CD4-positive, alpha-beta T cell treated with Interleukin-12 subunit alpha and Interleukin-12 subunit beta, for 1 hour (primary cell): ENCODE data around the gene ZAR1.
"Not testable (repeated sequence)": the region's sequence is repeated elsewhere in the genome, so short reads cannot be mapped to it uniquely, and the experiment has no call there.

Source experiments
- DNase-seq: peaks from one replicate; pipeline ENCODE4 v3.0.0-alpha.2; 2020

ZAR1 gene, protein sequence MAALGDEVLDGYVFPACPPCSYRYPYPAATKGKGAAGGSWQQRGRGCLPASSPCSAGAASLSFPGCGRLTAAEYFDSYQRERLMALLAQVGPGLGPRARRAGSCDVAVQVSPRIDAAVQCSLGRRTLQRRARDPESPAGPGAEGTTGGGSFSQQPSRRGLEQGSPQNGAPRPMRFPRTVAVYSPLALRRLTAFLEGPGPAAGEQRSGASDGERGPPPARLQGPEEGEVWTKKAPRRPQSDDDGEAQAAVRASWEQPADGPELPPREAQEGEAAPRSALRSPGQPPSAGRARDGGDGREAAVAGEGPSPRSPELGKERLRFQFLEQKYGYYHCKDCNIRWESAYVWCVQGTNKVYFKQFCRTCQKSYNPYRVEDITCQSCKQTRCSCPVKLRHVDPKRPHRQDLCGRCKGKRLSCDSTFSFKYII

DNA sequence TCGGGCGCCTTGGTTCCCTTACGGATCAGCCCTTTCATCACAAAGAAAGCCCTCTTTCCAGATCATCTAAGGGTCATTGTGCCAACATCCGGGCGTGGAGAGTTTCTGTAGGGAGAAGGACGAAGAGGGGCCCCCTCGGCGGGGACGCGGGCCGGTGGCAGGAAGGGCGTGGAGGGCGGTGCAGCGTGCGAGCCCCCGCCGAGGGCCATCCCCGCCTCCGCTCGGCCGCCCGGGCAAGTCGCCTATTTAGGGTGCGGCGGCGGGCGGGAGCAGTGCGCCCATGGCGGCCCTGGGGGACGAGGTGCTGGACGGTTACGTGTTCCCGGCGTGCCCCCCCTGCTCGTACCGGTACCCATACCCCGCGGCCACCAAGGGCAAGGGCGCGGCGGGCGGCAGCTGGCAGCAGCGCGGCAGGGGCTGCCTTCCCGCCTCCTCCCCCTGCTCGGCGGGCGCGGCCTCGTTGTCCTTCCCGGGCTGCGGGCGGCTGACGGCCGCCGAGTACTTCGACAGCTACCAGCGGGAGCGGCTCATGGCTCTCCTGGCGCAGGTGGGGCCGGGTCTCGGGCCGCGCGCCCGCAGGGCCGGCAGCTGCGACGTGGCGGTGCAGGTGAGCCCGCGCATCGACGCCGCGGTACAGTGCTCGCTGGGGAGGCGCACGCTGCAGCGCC, at the start of gene ZAR1:
ZAR1 (plus strand) TSS at position 241 of the 668 bp plus-strand sequence; CDS start at position 281, 40 bp downstream.
- no peak for DNase-seq

DNA sequence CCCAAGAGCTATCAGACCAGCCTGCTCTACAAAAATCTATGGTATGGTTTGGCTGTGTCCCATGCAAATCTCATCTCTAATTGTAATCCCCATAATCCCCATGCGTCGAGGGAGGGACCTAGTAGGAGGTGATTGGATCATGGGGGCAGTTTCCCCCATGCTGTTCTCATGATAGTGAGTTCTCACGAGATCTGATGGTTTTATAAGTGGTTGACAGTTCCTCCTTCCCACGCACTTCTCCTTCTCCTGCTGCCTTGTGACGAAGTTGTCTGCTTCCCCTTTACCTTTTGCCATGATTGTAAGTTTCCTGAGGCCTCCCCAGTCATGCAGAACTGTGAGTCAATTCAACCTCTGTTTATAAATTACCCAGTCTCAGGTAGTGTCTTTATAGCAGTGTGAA, 49.1 kb upstream of the ZAR1 start:
- DNase-seq, result not testable (repeated sequence)

DNA sequence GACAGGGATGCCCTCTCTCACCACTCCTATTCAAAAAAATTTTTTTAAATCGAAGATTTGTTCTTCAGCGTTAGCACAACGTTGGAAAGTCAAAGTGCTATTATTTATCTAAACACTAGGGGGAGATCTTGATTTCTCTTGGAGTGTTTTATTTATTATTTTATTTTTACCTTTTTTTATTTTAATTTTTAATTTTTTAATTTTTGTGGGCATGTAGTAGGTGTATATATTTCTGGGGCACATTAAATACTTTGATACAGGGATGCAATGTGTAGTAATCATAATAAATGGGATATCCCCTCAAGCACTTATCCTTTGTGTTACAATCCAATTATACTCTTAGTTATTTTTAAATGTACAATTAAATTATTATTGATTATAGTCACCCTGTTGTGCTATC, 44.3 kb upstream of the ZAR1 start:
- DNase-seq, result peak; percentile 21

DNA sequence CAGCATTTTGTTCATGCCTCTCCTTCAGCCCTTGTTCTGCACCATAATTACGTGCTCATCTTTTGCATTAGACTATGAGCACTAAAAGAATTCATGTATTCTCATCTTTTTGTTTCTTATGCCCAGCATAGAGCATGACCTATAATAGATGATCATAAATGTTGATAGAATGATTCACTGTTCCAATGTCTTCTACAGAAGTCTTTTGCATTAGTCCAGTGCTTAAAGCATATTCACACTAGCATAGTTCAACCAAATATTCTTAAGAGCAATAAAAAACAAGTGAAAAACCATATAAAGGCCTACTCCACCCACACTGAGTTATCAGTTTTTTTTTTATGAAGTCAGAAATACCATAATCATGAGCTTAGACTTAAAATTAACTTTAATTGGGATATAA, 43.4 kb upstream of the ZAR1 start:
- no peak for DNase-seq

DNA sequence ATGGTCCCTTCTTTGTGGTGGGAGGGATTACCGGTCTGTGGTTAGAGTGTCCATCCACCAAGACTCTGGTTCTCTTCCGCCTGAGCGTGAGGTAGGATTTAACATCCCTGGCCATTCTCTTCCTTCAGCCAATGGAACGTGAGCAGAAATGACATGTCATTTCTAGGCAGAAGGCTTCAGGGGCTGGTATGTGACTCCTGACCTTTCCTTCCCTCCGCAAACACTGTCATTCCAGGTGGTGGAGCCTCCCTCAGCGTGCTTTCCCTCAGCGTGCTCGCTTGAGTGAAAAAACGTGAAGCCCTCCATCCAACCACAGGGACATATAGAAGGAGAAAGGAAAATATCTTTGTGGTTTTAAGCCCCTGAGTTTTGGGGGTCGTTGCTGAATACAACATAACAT, 40.9 kb upstream of the ZAR1 start:
- no peak for DNase-seq

DNA sequence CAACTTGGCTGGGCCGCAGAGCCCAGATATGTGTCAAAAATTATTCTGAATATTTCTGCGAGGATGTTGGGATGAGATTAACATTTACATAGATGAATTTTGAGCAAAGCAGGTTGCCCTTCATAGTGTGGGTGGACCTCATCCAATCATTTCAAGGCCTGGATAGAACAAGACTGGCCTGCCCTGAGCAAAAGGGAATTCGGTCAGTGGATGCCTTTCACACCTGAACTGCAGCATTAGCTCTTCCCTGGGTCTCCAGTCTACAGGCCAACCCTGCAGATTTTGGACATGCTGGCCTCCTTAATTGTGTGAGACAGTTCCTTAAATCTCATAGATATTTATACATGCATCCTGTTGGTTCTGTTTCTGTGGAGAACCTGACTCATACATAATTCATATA, 39.3 kb upstream of the ZAR1 start:
- DNase-seq, result no peak

DNA sequence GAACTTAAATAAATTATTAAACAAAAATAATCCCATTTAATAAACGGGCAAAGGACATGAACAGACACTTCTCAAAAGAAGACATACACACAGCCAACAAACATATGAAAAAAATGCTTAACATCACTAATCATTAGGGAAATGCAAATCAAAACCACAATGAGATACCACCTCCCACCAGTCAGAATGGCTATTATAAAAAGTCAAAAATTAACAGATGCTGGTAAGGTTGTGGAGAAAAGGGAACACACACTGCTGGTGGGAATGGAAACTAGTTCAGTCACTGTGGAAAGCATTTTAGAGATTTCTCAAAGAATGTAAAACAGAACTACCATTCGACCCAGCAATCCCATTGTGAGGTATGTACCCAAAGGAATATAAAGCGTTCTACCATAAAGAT, 38.4 kb upstream of the ZAR1 start:
- DNase-seq, result not testable (repeated sequence)

DNA sequence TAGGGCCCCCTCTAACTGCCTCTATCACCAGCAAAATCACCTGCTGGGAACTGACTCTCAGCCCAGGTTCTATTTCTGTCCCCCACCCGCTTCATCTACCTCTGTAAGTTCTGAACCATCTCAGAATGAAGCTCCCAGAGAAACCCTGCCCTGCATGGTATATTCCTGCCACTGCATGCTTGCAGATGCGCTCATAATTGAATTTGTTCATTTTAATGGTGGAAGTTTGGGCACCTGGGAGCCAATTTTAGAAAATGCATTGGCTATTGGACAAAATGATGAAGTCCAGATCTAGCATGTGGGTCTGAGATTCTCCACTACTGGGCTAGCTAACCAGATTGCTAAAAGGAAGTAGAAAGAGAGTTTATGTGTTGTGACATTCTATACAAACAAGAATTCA, 35.5 kb upstream of the ZAR1 start:
- DNase-seq, result no peak

DNA sequence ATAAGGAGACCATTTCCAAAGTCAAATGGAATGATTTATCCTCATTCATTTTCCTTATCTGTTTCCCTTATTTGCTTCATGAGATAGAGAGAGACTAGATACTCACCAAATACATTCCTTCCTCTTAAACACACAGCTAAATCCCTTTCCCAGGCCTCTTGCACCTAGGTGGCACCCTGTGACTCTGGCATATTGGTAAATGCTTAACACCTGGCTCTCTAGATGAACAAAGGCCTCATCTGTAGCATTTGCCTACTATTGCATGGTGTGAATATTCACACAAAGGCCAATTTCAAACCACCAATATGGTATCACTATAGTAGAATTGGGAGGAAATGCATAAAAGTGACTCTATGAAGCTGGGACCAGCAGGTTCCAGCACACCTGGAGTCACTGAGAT, 29.1 kb upstream of the ZAR1 start:
- DNase-seq, result no peak

DNA sequence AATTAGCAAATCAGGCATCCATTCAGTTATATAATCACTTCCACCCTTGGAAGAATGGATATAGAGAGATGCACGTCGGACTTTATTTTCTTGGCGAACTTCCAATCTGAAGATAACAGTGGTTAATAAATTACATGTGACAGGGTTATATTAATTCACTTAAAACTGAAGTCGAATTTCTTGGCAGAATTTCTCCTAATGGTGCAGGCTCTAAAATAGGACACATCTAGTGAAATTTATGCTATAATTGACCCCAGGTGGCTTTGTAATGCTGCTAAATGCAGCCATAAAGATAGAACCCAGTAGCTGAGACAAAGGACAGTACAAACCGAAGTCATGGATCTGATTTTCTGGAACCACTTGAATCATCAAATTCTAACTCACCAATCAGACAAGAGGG, 27.7 kb upstream of the ZAR1 start:
- DNase-seq, result no peak

DNA sequence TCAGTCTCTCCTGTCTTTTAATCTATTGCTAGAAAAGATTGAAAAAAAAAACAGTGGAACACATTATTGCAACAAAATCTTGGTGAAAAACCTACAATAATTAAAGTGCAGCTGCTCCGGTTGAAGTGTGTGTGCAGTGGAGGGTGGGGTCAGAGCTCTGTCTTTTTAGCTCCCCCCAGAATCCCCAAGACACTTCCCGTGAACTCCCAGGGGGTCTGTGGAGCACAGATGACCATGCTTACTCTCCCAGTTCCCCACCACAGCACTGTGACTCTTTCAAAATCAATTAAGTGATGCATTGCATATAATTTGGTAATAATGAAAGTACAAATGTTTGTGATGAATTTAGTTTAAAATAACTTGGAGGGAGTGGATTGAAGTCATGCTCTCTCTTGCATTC, 22.6 kb upstream of the ZAR1 start:
- DNase-seq, result no peak

DNA sequence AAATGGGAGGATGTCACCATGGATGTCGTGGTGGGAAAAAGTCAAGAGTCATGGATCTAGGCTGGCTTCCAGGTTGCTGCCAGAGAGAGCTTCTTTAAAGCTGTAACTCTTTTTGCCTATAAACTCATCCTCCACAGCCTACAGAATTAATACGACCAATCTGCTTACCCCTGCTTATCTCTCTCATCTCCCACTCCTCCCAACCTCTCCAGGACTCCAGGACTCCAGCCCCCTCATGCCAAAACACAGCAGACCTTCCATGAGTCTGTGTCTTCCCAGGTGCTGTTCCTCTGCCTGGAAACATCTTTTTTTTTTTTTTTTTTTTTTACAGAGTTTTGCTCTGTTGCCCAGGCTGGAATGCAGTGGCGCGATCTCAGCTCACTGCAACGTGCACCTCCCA, 22.2 kb upstream of the ZAR1 start:
- no peak for DNase-seq

DNA sequence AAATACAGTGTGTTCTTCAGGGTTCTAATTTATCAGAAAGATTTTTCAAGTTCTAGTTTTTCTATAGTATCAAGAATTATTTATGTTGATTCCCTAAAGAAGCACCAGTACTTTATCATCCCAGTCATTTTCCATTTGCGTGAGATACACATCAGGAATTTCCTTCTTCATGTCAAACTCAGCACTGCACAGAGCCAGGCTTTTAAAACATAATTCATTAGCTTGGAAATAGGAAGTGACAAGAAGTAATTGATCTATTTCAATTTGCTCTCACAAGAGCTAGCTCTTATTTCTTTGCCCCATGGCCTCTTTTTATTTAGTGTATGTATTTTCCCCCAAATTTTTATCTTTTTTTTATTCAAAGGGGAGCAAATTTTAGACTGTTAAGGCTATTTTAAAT, 19.9 kb upstream of the ZAR1 start:
- no peak for DNase-seq

DNA sequence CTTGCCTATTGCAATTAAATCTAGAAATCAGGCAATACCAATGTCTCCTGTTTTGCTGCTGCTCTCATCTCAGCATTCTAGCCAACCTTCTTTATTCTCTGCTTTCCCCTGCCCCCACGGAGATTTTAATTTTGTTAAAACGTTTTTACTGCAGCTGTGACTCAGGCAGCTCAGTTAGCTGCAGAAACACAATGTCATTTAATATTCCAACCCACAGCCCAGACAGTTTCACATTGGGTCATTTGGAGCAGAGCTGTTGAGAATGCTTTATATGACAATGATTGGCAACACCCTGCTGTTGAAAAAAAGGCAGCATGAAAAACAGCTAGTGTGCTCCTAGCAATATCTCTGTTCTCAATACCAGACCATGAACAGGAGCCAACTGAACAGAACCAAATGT, 19.5 kb upstream of the ZAR1 start:
- no peak for DNase-seq

DNA sequence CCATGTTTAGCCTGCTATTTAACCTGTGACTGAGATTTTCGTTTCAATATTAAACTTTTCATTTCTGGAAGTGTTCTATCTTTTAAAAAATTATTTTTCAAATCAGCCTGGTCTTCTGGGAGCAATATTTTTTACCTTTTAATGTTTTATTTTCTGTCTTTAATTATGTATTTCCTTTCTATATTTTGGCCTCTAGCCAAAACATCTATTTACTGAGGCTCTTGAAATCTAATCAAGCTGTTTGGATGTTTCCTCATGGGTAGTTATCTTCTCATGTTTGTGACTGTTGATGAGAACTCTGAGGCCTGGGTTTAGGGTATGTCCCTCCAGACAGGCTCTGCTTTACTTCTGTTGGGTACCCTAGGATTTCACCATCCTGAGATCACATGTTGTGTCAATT, 17.3 kb upstream of the ZAR1 start:
- DNase-seq, result no peak

DNA sequence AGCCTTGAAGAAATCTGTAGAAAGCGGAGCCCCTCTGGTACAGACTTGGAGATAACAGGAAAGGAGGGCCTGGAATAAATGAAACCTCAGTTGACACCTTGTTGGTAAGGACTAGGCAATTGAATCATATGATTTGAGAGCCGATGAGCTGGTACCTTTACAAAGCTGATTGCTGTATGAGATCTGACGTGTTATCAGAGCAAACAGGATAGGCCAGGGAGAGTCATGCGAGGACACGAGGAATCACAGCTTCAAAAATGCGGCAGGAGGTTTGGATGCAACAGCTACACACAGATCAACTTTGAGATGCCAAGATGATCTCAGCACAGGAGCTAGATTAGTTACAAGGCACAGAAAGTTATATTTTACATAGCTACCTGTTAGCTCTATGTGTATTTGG, 14.3 kb upstream of the ZAR1 start:
- DNase-seq, result no peak

DNA sequence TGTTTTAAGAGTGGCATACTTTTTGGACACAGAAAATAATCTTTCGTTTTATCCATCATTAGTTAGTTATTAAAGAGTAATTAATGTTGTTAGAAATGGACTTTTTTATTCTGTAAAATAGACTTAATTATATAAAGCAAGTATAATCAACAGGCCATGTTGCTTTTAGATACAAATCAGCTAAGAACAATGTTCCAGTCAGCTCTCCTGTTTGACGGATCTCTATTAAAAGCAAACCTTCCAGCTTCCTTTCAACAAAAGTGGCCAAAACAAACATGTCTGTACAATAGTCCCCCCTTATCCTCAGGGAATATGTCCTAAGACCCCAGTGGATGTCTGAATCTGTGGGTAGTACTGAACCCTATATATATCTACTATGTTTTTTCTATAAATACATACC, 11.8 kb upstream of the ZAR1 start:
- DNase-seq, result no peak

DNA sequence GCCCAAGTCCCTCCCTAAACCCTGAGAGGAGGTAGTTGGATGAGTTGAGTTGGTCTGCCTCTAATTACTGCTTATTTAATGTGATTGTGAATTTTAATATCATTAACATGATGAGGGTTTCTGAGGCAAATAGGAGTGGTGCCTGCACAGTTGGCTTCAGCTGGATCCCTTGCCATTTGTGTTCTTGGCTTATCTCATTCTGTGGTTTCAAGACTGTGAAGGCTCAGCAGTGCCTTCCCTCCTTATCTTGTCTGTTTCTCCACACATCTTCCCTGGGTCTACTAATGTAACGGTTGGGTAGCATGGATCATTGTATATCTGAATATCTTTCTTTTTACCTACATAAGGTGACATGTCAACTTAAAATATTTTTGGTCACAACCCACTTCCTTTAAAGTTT, 8.5 kb upstream of the ZAR1 start:
- no peak for DNase-seq

DNA sequence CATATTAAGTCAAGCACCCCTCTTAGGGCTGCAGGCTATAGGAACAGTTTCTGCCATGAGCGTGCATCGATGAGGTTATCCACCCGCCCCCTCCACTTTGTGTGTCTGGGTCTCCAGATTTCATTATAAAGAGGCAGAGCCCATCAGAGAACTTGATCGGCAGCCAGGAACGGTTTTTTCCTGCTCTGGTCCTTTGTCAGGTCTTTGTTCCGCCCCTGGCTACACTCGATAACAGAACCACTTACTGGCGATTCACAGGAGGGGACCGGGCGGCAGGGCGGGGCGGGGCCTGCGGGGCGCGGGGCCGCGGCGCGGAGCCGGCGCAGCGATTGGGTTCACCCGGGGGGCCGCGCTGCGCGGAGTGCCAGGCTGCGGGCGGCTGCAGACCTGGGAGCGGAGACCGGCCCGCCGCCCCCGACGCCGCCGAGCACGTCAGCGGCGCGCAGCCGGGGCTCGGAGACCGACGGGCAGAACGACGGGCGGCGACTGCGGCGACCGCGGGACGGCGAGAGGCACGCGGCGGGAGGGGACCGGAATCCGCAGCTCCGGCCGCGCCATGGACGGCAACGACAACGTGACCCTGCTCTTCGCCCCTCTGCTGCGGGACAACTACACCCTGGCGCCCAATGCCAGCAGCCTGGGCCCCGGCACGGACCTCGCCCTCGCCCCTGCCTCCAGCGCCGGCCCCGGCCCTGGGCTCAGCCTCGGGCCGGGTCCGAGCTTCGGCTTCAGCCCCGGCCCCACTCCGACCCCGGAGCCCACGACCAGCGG, 6.9 kb upstream of the ZAR1 start, which contains the start of gene SLC10A4:
SLC10A4 (plus strand) TSS at position 338 of the 771 bp plus-strand sequence; CDS start at position 557, 219 bp downstream.
- no peak for DNase-seq

DNA sequence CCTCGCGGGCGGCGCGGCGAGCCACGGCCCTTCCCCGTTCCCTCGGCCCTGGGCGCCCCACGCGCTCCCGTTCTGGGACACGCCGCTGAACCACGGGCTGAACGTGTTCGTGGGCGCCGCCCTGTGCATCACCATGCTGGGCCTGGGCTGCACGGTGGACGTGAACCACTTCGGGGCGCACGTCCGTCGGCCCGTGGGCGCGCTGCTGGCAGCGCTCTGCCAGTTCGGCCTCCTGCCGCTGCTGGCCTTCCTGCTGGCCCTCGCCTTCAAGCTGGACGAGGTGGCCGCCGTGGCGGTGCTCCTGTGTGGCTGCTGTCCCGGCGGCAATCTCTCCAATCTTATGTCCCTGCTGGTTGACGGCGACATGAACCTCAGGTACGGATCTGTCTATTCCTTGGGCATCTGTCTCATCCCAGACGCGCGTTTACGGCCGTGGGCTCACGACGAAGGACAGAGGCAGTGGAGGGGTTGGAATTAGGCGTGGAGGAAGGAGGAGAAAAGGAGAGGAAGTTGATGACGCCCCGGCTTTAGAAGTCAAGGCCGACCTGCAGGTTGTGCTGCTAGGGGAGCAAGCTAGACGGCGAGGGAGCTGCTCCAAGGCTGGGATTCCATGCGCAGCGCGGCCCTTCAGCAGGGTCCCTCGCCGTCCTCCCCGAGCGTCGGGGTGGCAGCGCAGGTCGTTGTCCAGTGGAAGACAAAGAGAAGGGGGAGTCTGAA, 6.1 kb upstream of the ZAR1 start:
- no peak for DNase-seq

DNA sequence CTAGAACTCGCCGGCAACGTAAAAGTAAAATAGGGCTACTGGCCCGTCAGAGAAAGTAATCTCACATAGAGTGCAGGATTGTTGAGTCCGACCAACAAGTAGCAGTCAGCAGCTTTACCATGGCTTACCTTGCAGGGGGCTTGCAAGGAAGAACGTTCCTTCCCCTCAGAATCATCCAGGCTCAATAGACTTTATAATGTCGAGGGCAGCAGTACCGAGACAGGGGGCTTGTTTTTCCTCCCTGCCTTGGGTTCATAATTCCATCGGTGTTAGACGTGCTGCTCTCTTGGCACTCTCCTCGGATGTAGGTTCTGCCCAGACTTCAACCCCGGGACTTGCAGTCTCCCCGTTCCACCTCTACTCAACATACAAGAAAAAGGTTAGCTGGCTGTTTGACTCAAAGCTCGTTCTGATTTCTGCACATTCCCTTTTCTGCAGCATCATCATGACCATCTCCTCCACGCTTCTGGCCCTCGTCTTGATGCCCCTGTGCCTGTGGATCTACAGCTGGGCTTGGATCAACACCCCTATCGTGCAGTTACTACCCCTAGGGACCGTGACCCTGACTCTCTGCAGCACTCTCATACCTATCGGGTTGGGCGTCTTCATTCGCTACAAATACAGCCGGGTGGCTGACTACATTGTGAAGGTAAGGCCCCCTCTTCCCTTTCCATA, 5.4 kb upstream of the ZAR1 start:
- DNase-seq, result no peak

DNA sequence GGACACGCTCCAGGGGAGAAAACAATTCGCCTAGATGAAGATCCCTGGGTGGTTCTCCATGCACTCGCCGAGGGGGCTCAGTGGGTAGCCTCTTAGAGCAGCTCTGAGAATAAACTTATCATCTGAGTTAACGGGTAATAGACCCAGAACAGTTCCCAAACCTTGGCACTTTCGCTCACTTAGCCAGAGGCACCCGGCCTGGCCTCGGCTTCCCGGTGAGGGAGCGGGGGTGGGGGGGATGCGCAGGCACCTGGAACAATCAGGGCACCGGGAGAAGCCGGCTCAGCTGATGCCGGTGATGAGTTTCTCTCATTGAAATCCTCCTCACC, 405 bp upstream of the ZAR1 start:
- no peak for DNase-seq
